H4 (cell line): ENCODE measurements around the gene CRHR1. TPM values are rescaled to one million over a fixed set of nuclear protein-coding genes. Genes with fewer than 3 reads are reported as not detected.
A peak's percentile ranks its signal among the peaks of the same experiment; 100 is the strongest.
"Not testable (repeated sequence)": the region's sequence is repeated elsewhere in the genome, so short reads cannot be mapped to it uniquely, and the experiment has no call there.

Experiments
- DNase-seq: peaks from one replicate; pipeline ENCODE4 v3.0.0-alpha.2; 2015; ENCODE audit warnings: low spot score
- total RNA-seq: library from RNA; depleted of rRNA; stranded (reverse); fragments of >200 nt; shearing (Covaris generic); gene quantifications from 2 replicates; pipeline ENCODE4 v1.2.3, GENCODE V29; 2014; rRNA removed

Gene CRHR1
- total RNA-seq: 1.2 and 3.6 TPM in 2 replicates

- DNase-seq: no peak
Observed at GRCh38 chr17:45784293-45784740, at the start of gene CRHR1. Gene CRHR1 (plus strand): TSS chr17:45784320. CDS start chr17:45784545, 225 bp downstream.

DNA sequence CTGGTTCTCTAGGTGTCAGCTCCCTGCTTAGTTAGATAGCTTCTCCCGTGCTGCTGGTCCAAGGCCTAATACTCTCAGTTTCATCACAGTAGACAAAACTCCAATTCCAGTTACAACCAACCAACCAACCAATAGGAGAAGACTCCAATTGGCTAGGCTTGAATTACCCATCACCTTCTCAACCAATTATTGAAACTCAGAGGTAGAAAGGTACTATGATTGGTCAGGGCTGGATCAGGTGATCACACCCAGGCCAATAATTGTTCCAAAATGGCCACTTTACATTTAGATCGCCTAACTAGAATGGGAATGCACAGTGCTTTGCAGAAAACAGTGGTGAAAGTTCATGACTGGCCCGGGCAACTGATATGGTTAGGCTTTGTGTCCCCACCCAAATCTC lies 49.5 kb upstream of the CRHR1 start:
- DNase-seq: no peak

DNA sequence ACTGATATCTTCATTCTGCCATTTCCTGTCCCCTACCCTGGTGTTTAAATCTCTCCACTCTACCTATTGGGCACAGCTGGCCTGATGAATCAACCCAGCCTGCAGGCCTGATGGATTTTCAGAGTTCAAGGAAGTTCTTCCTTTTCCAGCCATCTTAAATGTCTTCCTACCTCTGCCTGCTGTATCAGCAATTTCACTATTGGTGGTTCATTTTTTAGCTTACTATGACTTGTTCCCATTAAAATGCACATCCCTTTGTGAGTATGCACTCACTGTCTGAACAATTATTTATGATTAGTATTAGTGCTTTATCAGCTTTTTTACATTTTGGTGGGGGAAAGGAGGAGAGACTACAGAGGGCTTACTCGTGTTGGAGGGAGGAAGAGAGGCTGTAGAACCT lies 48.6 kb upstream of the CRHR1 start:
- DNase-seq: no peak

- no peak for DNase-seq
Observed at GRCh38 chr17:45739786-45740185, 44.3 kb upstream of the CRHR1 start.

DNA sequence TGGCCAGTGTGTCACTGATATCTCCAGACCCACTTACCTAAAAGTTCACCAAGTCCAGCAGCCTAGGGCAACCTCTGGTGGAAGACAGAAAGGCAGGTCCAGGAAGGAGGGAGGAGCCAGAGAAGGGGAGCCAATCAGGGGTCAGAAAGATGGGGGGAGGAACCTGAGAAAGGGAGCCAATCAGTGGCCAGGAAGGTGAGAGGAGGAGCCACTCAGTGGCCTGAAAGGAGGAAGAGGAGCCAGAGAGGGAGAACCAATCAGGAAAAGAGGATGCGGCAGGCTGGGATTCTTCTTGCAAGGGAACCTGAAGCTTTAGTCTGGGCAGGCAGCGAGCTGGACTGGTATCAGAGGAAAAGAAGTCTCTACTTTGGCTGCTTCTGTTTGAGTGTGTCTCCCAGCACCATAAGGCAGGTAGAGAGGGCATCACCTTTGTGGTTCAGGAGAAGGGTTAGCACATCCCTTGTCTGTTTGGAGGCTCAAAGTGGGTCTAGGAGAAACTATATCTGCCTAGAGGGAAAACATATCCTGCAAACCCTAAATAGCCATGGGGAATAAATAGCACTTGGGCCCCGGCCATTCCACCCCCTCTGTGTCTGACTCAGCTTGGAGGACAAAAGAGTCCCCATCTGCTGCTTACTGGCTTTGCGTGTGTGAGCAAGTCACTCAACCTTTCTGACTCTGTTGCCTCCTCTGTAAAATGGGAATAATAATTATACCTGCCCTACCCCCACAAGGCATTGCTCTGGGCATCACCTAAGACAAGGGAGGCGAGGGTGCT lies 43.4 kb upstream of the CRHR1 start:
- peak; percentile 78 for DNase-seq

DNA sequence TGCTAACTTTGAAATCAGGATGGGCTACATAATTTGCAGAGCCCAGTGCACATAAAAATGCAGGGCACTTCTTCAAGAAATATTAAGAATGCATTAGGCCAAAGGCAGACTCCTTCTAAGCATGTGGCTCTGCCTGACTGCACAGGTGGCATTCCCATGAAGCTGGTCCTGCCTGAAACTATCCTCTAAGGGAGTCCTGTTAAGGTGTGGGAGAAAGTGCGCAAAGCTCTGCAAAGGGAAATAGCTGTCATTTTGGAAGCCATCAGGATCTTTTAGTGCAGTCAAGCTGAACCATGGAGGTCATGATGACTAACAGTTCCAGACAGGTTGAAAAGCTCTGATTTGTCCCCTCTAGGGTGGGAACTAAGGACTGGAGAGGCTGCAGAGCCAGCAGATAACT lies 41.9 kb upstream of the CRHR1 start:
- DNase-seq: no peak

DNA sequence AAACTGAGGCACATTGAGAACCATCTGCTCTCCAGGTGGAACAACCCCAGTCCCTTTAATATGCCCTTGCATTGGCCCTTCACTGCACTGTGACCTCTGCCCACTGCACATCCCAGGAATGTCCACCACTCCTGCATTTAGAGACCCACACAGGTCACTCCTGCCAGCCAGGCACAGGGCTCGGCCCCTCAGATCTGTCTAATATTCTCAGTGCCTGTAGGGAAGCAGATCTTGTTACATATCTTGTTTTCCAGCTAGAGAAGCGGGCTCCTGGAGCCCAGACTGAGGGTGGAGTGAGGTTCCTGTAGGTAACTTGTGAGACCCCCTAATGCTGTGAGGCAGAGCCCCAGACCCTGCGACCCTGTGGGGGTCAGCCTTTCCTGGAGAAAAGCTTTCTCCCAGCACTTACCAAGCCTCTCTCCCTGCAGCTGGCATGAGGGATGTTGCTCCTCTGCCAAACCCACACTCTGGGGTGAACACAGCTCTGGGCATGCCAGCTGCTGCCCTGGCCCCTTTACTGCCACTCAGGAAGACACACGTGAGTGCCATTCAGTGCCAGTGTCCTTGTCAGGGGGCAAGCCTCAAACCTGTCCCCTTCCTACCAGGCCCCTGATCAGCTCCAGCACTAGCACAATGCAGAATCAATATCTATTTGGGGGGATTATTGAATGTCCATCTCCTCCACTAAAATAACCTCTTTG lies 40.3 kb upstream of the CRHR1 start:
- no peak for DNase-seq

DNA sequence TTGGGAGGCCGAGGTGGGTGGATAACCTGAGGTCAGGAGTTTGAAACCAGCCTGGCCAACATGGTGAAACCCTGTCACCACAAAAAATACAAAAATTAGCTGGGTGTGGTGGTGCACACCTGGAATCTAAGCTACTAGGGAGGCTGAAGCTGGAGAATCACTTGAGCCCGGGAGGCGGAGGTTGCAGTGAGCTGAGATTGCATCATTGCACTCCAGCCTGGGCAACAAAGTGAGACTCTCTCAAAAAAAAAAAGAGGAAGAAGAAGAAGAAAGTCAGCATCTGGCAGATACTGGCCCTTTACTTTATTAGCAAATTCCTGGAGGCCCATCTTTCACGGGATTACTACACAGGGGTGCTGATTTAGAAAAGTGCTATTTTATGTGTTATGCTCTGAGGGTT lies 39.3 kb upstream of the CRHR1 start:
- not testable (repeated sequence) for DNase-seq

DNA sequence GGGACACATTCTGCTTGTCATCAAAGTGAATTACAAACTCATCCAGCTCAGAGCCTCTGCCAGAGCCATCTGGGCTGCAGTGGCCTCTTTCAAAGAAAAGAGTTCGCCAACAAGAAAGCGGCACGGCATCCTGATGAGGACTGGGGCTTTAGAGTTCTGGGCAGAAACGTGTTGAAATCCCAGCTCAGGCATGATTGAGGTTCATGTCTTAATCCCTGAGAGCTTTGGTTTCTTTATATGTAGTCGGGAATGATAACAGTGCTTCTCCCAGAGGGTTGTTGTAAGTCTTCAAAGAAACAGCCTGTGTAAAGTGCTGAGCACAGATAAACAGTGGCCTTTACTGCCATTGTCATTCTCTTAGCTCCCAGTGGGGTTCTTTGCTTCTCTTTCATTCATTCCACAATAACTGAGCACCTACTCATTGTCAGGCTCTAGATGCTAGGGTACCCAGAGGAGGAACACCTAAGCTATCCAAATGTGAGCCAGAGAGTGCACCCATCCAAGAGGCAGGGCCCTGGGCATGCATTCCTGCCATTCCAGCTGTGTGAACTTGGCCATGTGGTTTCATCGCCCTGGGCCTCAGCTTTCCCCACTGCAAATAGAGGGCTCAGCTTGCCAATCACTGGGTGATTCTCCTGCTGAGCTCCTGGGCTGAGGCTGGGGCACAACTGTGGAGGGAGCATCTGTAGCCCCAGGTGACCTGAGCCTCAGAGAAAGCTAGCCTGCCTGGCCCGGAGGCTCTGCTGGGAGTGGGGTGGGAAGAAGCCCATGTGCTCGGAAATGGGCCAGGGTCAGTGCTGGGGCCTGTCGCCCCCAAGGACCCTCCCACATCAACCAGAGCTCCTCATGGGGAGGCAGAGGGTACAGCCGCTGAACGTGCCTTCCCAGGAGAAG lies 38.3 kb upstream of the CRHR1 start:
- no peak for DNase-seq

DNA sequence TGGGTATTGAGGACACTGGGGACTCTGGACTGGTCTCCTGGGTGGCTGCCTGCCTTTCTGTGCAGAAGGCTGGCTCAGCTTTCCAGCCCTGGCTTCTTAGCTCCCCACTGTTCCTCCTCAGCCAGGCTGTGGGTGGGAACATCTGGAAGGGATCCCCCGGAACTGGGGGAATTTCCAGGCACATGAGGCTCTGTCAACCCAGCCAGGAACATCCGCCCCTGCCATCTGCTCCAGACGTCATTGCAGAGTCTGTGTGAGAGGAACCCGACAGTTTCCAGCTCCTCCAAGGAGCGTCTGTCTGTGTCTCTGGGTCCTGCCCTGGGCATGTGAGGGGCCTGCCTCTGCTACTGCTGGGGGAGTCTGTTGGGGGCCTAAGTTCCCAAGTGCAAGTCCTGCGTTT lies 36.2 kb upstream of the CRHR1 start:
- DNase-seq: no peak

DNA sequence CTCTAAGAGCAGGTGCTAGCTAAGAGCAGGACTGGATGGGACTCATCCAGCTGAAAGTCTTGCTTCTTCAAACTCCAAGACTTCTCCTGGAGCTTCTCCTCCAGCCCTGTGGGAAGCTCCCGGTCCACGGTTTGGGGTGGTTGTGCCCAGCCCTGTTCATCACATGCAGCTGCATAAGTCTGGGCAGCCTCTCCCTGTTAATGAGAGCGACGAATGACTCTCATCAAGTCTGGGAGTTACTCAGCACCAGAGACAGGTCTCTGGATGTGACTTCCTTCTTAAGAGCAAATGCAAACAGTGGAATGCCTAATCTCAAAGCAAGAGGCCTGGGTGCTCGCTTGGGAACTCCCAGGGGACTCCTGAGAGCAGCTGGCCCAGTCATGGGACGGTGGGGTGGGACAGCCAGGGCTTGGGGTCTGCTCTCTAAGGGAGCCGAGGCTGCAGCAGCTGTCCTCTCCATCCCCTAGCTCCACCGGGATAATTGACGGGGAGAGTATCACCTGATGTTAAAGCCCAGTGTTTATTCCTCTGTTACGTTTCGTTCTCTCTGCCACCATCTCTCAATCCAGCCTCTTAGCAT lies 35.3 kb upstream of the CRHR1 start:
- DNase-seq: no peak

DNA sequence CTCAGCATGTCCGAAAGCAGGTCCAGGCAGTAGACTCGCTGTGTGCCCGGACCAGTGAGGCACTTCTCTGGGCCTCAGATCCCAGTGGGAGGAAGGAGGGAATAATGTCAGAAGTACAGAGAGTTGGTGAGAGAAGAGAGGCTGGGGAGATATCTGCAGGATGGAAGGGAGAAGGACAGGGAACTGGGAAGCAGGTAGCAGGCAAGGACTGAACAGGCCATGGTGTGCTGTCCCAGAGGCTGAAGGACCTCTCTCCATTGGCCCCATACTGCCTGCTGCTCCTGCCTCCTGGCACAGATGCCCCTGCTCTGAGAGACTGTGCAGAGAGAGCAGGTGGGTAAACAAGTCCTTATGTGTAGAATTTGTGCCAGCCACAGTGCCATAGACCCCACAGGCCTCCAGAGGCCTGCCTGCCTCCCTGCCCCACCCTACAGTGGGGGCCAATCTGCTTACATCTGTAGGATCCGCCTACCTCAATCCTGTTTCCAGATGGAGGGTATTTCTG lies 34.2 kb upstream of the CRHR1 start:
- DNase-seq: no peak

DNA sequence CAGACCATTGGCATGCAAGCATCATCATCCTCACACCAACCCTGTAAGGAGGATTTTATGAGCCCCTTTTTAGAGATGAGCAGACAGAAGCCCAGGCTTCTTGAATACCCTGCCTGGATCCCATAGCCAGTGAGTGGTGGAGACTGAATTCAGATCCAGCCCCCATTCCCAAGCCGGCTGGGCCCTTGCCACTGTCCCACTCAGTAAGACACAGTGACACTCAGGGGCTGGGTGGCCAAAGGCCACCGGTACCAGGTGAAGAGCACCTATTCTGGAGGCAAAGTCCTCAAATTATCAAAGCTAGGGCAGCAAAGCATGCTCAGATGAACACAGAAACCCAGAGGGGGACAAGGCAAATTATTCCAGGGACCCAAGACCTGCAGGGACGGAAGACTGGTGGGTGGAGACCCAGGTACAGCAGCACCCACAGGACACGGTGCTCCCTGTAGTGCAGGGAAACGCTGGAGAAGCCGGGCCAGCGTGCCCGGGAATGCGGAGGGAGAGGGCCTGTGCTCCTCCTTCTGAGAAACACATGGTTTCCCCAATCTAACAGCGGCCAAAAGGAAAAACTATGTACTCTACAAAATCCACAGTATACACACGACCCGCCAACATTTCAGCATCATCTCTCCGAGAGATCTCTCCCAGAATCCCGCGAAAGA lies 33.2 kb upstream of the CRHR1 start:
- DNase-seq: no peak

DNA sequence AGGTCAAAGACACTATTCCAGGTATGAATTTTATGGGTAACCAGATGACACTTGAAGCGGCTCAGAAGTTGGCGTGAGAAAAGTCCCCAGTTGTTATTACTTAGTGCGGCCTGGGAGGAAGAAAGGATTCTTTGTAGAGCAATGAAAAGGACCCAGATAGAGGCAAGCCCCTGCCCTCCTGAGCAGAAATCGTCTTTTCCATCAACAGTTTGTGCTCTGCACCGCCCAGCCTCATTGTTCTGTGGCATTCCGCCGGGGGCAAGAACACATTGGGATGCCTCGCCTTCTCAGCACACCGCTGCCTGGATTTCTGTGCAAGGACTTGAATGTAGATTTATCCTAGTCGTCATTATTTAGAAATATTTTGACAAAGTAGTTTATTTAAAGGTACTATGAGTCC lies 32.7 kb upstream of the CRHR1 start:
- DNase-seq: no peak

DNA sequence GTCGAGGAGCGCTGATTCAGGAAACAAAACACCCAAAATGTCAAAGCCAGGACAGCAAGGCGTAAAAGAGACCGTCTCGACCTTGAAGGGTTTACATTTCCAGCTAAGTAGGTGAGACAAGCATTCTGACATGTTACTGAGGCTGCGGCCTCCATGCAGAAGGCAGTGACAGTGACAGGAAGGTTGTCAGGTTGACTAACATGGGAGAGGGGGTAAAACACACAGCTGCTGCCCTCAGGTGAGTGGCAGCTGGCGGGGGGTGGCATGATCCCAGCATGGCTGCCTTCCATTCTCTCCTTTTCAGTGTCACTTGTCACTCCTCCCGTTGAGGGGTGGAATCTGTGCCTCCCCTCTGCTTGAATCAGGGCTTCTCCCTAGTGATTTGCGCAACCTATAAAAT lies 31.9 kb upstream of the CRHR1 start:
- no peak for DNase-seq

- no peak for DNase-seq
Observed at GRCh38 chr17:45753645-45754225, 30.4 kb upstream of the CRHR1 start.

GRCh38 chr17:45755050-45755449 lies 29.1 kb upstream of the CRHR1 start:
- DNase-seq: no peak

DNA sequence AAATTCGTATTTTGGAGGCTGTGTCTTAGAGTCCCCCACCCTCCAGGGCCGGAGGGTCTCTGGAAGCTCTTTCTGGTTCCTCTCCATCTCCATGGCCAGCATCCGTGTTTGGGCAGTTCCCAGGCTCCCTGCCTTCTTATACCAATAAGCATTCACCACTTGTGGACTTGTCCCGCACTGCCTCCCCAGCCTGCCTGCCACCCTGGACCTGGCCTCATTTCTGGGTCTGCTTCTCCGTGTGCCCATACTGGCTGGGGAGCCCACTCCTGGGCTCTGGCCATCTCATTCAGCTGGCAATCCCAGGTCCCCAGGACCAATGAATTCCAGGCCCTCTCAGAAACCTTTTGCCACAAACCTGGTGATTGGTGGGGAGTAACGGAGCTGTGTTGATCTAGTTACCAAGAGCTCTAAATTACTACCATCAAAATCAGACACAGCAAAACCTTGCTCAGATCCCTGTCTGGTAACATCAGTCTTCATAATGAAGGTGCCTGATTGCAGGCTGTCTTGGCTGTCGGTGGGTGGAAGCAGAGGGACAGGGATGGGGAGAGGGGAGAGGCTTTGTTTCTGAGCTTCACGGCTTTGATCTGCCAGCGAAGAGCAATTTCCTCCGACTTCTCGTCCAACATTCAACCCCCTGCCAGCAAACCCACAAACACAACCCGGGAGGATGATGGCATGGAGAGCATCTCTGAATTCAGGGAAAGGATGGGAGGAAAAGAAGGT lies 27.7 kb upstream of the CRHR1 start:
- no peak for DNase-seq

DNA sequence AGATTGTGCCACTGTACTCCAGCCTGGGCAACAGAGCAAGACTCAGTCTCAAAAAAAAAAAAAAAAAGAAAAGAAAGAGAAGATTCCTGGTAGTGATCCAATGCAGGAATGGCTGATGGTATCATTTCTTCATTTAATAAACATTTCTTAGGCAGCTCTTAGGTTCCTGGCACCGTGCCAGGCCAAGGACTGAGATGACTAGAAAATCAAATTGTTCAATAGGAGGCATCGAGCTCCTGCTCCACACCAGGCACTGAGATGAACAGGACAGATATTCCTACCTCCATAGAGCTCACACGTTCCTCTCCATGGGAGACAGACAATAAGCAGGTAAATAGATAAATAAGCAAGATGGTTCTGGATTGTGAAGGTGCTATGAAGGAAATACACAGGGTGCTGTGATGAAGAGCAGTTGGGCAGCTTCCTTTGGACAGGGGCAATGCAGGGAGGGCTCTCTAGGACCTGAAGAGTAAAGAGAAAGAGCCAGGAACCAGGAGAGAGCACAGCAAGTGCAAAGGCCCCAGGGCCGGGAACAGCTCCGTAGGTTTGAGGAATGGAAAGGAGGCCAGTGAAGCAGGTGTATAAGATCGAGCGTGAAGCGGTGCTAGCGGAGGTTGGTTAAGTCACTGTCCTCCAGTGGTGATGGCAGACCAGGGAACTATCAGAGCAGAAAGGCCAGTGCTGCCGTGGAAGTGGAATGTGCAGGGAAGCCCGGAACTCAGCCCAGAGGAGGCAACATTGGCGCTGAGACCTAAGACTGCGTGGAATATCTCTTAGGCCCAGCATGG lies 26.5 kb upstream of the CRHR1 start:
- DNase-seq: no peak
